ENCODE data around the gene SLC5A12.
"Not testable (repeated sequence)": the region's sequence is repeated elsewhere in the genome, so short reads cannot be mapped to it uniquely, and the experiment has no call there.

SLC5A12 gene

GRCh38 chr11:26651916-26652315, 69.9 kb downstream of the SLC5A12 start:
- no peak for DNase-seq (ENCODE audit: low spot score)

GRCh38 chr11:26649884-26650283, 72.0 kb downstream of the SLC5A12 start:
- DNase-seq (ENCODE audit: low spot score), result no peak

DNA sequence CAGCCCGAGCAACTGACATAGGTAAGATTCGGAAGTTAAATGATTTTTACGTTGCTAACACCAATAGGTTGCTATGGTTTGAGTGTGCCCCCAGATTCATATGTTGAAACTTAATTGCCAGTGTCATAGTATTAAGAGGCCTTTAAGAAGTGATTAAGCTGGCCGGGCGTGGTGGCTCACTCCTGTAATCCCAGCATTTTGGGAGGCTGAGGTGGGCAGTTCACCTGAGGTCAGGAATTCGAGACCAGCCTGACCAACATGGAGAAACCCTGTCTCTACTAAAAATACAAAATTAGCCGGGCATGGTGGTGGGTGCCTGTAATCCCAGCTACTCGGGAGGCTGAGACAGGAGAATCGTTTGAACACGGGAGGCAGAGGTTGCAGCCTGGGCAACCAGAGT, 78.5 kb downstream of the SLC5A12 start:
- not testable (repeated sequence) for DNase-seq (ENCODE audit: low spot score)

- DNase-seq (ENCODE audit: low spot score), result no peak
These were observed 89.1 kb downstream of the SLC5A12 start for GRCh38 chr11:26632691-26633159.

GRCh38 chr11:26626346-26626745, 95.5 kb downstream of the SLC5A12 start:
- no peak for DNase-seq (ENCODE audit: low spot score)

- no peak for DNase-seq (ENCODE audit: low spot score)
These were observed 98.7 kb downstream of the SLC5A12 start for GRCh38 chr11:26623076-26623659.

- no peak for DNase-seq (ENCODE audit: low spot score)
These were observed 99.7 kb downstream of the SLC5A12 start for GRCh38 chr11:26622181-26622580.

DNA sequence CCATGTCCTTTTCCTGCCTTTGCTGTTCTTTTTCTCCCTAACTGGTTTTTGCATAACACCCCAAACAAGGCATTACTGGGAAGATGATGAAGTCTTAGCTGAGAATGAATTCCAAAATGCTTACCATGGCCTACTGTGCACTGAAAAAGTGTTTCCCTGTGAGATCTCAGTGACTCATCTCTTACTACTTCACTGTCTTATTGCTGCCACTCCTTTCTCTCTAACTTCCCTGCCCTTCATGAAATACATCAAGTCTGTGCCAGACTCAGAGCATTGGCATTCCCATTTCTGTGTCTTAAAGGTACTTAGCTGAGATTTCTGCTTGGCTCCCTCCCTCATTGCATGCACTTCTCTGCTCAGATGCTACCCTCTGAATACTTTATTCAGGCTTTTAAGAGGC, 100.7 kb downstream of the SLC5A12 start:
- no peak for DNase-seq (ENCODE audit: low spot score)

- DNase-seq (ENCODE audit: low spot score), result no peak
These were observed 101.4 kb downstream of the SLC5A12 start for GRCh38 chr11:26620282-26621045.

GRCh38 chr11:26618441-26618840, 103.4 kb downstream of the SLC5A12 start:
- no peak for DNase-seq (ENCODE audit: low spot score)
